HepG2 (cell line): Measurements from ENCODE around the gene P4HTM.

Experiments used
- CTCF ChIP-seq: sonication (generic); formaldehyde crosslinking; IDR thresholded peaks from 2 replicates; pipeline ENCODE4 v1.5.0; 2020; ENCODE audit warnings: mild to moderate bottlenecking, missing genetic modification reagents, moderate library complexity
- NR3C1 ChIP-seq: sonication (generic); formaldehyde crosslinking; IDR thresholded peaks from 2 replicates; pipeline ENCODE4 v1.4.0; 2020; ENCODE audit warnings: missing genetic modification reagents
- PCBP1 ChIP-seq: fragments of 200-400 bp; formaldehyde crosslinking; IDR thresholded peaks from 2 replicates; pipeline ENCODE4 v1.6.1; 2017; ENCODE audit warnings: mild to moderate bottlenecking, low read depth, low read length, borderline replicate concordance
- TOE1 ChIP-seq: sonication (generic); formaldehyde crosslinking; IDR thresholded peaks from 2 replicates; pipeline ENCODE4 v1.4.0; 2020; ENCODE audit warnings: mild to moderate bottlenecking, missing genetic modification reagents

GRCh38 chr3:49012441-49013017, 22.5 kb downstream of the P4HTM start:
- TF ChIP-seq TOE1 (CRISPR knock-in tag) (no peak), PCBP1 (no peak), CTCF (CRISPR knock-in tag) (no peak), NR3C1 (CRISPR knock-in tag) (no peak)
